HepG2 (cell line): Measurements from ENCODE around the gene TMEFF2. TPM values are rescaled to one million over a fixed set of nuclear protein-coding genes. Genes with fewer than 3 reads are reported as not detected.

Experiments used
- ATAC-seq: fragments of 200-7000 bp; cut with Tn5 transposase; 3 replicates; pipeline ENCODE4 v1.9.1; 2020; ENCODE audit warnings: mild to moderate bottlenecking, moderate library complexity
- BruUV-seq: library from RNA; stranded (reverse); fragments of 400-500 nt; replicated peaks from 2 replicates; lab custom pipeline; 2021; lab: Mats Ljungman, UMichigan
- CTCF ChIA-PET: fragments of 300-600 bp; formaldehyde crosslinking; extraction: SDS; loops from one replicate; lab custom pipeline; 2021; ENCODE audit warnings: low total read pairs, inconsistent platforms, low intra/inter-chr PET ratio; lab: Yijun Ruan, JAX
- POLR2A ChIA-PET: fragments of 350-600 bp; sonication (Branson Sonifier 250); formaldehyde crosslinking; loops from one replicate; lab custom pipeline; 2020; ENCODE audit warnings: antibody characterized with exemption, inconsistent platforms; lab: Yijun Ruan, JAX
- DNase-seq: peaks from one replicate; pipeline ENCODE4 v3.0.0-alpha.2; 2015; ENCODE audit warnings: low spot score
- FAIRE-seq: peaks from 3 replicates; lab custom pipeline; 2011; peaks lifted over from hg19 to GRCh38; lab: Jason Lieb, UNC
- H2AFZ ChIP-seq: one replicate; pipeline ENCODE4 v1.6.1; 2011; ENCODE audit warnings: low read length, inconsistent platforms
- H3K27ac ChIP-seq: fragments of 300-600 bp; 3 replicates; pipeline ENCODE4 v1.8.0; 2011; ENCODE audit warnings: mixed run types, mild to moderate bottlenecking, mixed read lengths, low read length, inconsistent platforms; ENCODE audit not compliant: insufficient read depth; ENCODE audit errors: extremely low read length
- H3K27me3 ChIP-seq, 2 experiments: fragments of 200-600 bp in 1 of 2; 2 replicates in 1 of 2; 3 replicates in 1 of 2; pipeline versions ENCODE4 v1.6.0 to v1.8.0; 2011; ENCODE audit warnings: low read length in 2 of 2, mild to moderate bottlenecking in 2 of 2, moderate library complexity in 2 of 2, inconsistent platforms in 1 of 2; ENCODE audit not compliant: insufficient read depth in 2 of 2, control insufficient read depth in 1 of 2
- H3K36me3 ChIP-seq, 2 experiments: fragments of 200-600 bp in 1 of 2; replicated peaks in 1 of 2; 2 replicates in 1 of 2; 3 replicates in 1 of 2; pipeline versions ENCODE4 v1.5.1 to v1.8.0; 2011; ENCODE audit warnings: low read length in 2 of 2, inconsistent platforms in 1 of 2; ENCODE audit not compliant: insufficient read depth in 2 of 2, control insufficient read depth in 1 of 2
- H3K4me1 ChIP-seq: 2 replicates; pipeline ENCODE4 v1.5.1; 2012; ENCODE audit warnings: low read length, inconsistent platforms; ENCODE audit not compliant: insufficient read depth
- H3K4me2 ChIP-seq: 2 replicates; pipeline ENCODE4 v1.6.0; 2011; ENCODE audit warnings: low read depth, low read length, inconsistent platforms
- H3K4me3 ChIP-seq, 3 experiments: fragments of 200-600 bp in 1 of 3; sonication (generic), shearing (Covaris generic) in 1 of 3; replicated peaks in 1 of 3; 2 replicates each; pipeline ENCODE4 v1.5.1; 2011 to 2016; ENCODE audit warnings: low read length in 3 of 3, inconsistent platforms in 2 of 3, low read depth in 2 of 3, mild to moderate bottlenecking in 2 of 3, control low read depth in 1 of 3, mixed read lengths in 1 of 3; ENCODE audit not compliant: insufficient read depth in 1 of 3
- H3K79me2 ChIP-seq: one replicate; pipeline ENCODE4 v1.6.1; 2011; ENCODE audit warnings: low read length, inconsistent platforms; ENCODE audit not compliant: insufficient read depth
- H3K9ac ChIP-seq: 2 replicates; pipeline ENCODE4 v1.6.0; 2011; ENCODE audit warnings: mild to moderate bottlenecking, low read depth, low read length, inconsistent platforms; ENCODE audit not compliant: insufficient read depth
- H3K9me3 ChIP-seq: 2 replicates; pipeline ENCODE4 v1.5.1; 2012; ENCODE audit warnings: mild to moderate bottlenecking, low read length
- H4K20me1 ChIP-seq: 2 replicates; pipeline ENCODE4 v1.6.0; 2011; ENCODE audit warnings: inconsistent platforms, mild to moderate bottlenecking, low read length, moderate library complexity; ENCODE audit not compliant: insufficient read depth
- ARID5B ChIP-seq: IDR thresholded peaks from 2 replicates; pipeline ENCODE4 v1.4.0; 2020; ENCODE audit warnings: mild to moderate bottlenecking, missing genetic modification reagents
- DNMT1 ChIP-seq: sonication (generic); formaldehyde crosslinking; IDR thresholded peaks from 2 replicates; pipeline ENCODE4 v1.5.1; 2020; ENCODE audit warnings: mild to moderate bottlenecking, missing genetic modification reagents
- ELF3 ChIP-seq: IDR thresholded peaks from 2 replicates; pipeline ENCODE4 v1.6.1; 2016; ENCODE audit warnings: missing genetic modification reagents, missing compliant biosample characterization
- FOXP1 ChIP-seq, 2 experiments: fragments of 450-650 bp in 1 of 2; IDR thresholded peaks; 2 replicates each; pipeline ENCODE4 v1.6.1; 2017 to 2018; ENCODE audit warnings: antibody characterized with exemption in 1 of 2
- GATA4 ChIP-seq: sonication (generic); IDR thresholded peaks from 2 replicates; pipeline ENCODE4 v1.6.1; 2016; ENCODE audit warnings: antibody characterized with exemption, low read depth, borderline replicate concordance
- HNF4G ChIP-seq, 2 experiments: sonication (generic) in 1 of 2; formaldehyde crosslinking in 1 of 2; IDR thresholded peaks; 2 replicates each; pipeline versions ENCODE4 v1.4.0 to v1.6.1; 2011 to 2020; ENCODE audit warnings: borderline replicate concordance in 2 of 2, low read depth in 2 of 2, mild to moderate bottlenecking in 2 of 2, low read length in 1 of 2, missing genetic modification reagents in 1 of 2, moderate library complexity in 1 of 2
- HNRNPH1 ChIP-seq: fragments of 200-400 bp; formaldehyde crosslinking; optimal IDR thresholded peaks from 2 replicates; pipeline ENCODE3; 2017; ENCODE audit warnings: mild to moderate bottlenecking, low read depth, low read length
- IRF2 ChIP-seq: IDR thresholded peaks from 2 replicates; pipeline ENCODE4 v1.6.1; 2018; ENCODE audit warnings: missing genetic modification reagents, missing compliant biosample characterization
- MIXL1 ChIP-seq: IDR thresholded peaks from 2 replicates; pipeline ENCODE4 v1.6.1; 2016
- ONECUT2 ChIP-seq: sonication (generic); formaldehyde crosslinking; IDR thresholded peaks from 2 replicates; pipeline ENCODE4 v1.4.0; 2020; ENCODE audit warnings: missing genetic modification reagents
- PPARG ChIP-seq: conservative IDR thresholded peaks from 2 replicates; pipeline ENCODE4 v1.6.1; 2016; ENCODE audit warnings: missing biosample characterization, missing genetic modification reagents
- SOX13 ChIP-seq, 3 experiments: fragments of 450-650 bp in 1 of 3; sonication (generic) in 1 of 3; formaldehyde crosslinking in 1 of 3; IDR thresholded peaks in 2 of 3; conservative IDR thresholded peaks in 1 of 3; 2 replicates each; pipeline versions ENCODE4 v1.5.0 to v1.6.1; 2016 to 2020; ENCODE audit warnings: antibody characterized with exemption in 1 of 3, mild to moderate bottlenecking in 1 of 3, missing compliant biosample characterization in 1 of 3, missing genetic modification reagents in 1 of 3, moderate library complexity in 1 of 3
- ZBTB43 ChIP-seq: sonication (generic); formaldehyde crosslinking; conservative IDR thresholded peaks from 2 replicates; pipeline ENCODE4 v1.4.0; 2020; ENCODE audit warnings: missing genetic modification reagents
- ZNF362 ChIP-seq: sonication (generic); formaldehyde crosslinking; IDR thresholded peaks from 2 replicates; pipeline ENCODE4 v1.4.0; 2020; ENCODE audit warnings: missing genetic modification reagents, mild to moderate bottlenecking, borderline replicate concordance
- ZNF619 ChIP-seq: sonication (generic); formaldehyde crosslinking; IDR thresholded peaks from 2 replicates; pipeline ENCODE4 v1.4.0; 2020; ENCODE audit warnings: mild to moderate bottlenecking, missing genetic modification reagents
- WGBS: methylation state at CpG from one replicate; pipeline ENCODE4 v1.1.6; 2017; ENCODE audit warnings: low lambda C conversion rate; 5-methylcytosine and 5-hydroxymethylcytosine counted together
- in situ Hi-C: cut with HindIII; loops from 2 replicates; pipeline ENCODE4 v1.10.0; 2017; ENCODE audit warnings: low pct_unique_long_range_greater_than_20kb; ENCODE audit not compliant: extremely low pct_ligation_motif_present
- intact Hi-C: fragments of 100-400 bp; cut with micrococcal nuclease; formaldehyde crosslinking; loops from one replicate; pipeline ENCODE4 v1.10.0; 2022; ENCODE audit not compliant: unreplicated experiment
- polyA plus RNA-seq, 8 experiments: library from polyadenylated mRNA; depleted of rRNA in 3 of 8; stranded (reverse) in 7 of 8; unstranded in 1 of 8; fragments of >200 nt; fragmentation: Illumina TruSeq in 4 of 8; extraction: Trizol in 4 of 8; gene quantifications; 2 replicates each; pipeline versions ENCODE4 v1.2.1 to v1.2.3, GENCODE V29; 2011 to 2016; ENCODE audit warnings: low read depth in 4 of 8, missing spikeins in 1 of 8, mixed read lengths in 1 of 8; ENCODE audit not compliant: insufficient read depth in 1 of 8
- total RNA-seq, 5 experiments: library from RNA; depleted of rRNA; stranded (reverse); fragments of >200 nt; fragmentation: Illumina TruSeq; extraction: Trizol; gene quantifications; 2 replicates each; pipeline ENCODE4 v1.2.3, GENCODE V29; 2016; ENCODE audit warnings: low read depth in 1 of 5

The TMEFF2 gene
- total and polyA plus RNA-seq, 2 of the 13 experiments (the other 11 are each of a cell fraction or from before 2014, with no cell fraction given), result not detected

- intact Hi-C loops, result no loop called here
- no peaks in the 10 kb centered on the region for H4K20me1 ChIP-seq
- no peaks in the 10 kb centered on the region for H3K9me3 ChIP-seq
- no peak for FAIRE-seq
- peak; percentile 50 for DNase-seq
- H3K36me3 ChIP-seq, result no peaks in the 10 kb centered on the region
- H3K79me2 ChIP-seq, result no peaks in the 10 kb centered on the region
- H2AFZ ChIP-seq, result no peak overlapping the region
- BruUV-seq, result no TSS peak
- no peak overlapping the region for H3K4me3 ChIP-seq
- in situ Hi-C loops, result no loop called here
- CTCF ChIA-PET, result no interaction called here
- POLR2A ChIA-PET, result no interaction called here
- peak; percentile 90 for ATAC-seq
- no peaks in the 10 kb centered on the region for H3K27me3 ChIP-seq
- peak overlapping the region; percentile 38; the same call in 1 of the 2 replicates for H3K4me2 ChIP-seq
- H3K9ac ChIP-seq, result no peak overlapping the region
- no peak overlapping the region for H3K27ac ChIP-seq
- H3K4me1 ChIP-seq, result peaks cover 49% of the 10 kb centered on the region
- WGBS, result 2% methylated on average over 1 of the region's 1 CpG
- TF ChIP-seq MIXL1 (CRISPR knock-in tag), result peak; percentile 89
- no peak for TF ChIP-seq HNRNPH1
- 0 out of 2 replicates have a peak, but pooled peaks have one; percentile 28 for TF ChIP-seq IRF2 (CRISPR knock-in tag)
- TF ChIP-seq ONECUT2 (CRISPR knock-in tag), result peak; percentile 98
- TF ChIP-seq GATA4, result 0 out of 2 replicates have a peak, but pooled peaks have one; percentile 35
- no peak for TF ChIP-seq SOX13 (IDR thresholded peaks at IDR 0.05)
- peak in 1 of 2 experiments; percentile 59; a peak in 1 of 4 replicates for TF ChIP-seq SOX13 (CRISPR knock-in tag; conservative IDR thresholded peaks at IDR 0.05 in 1 of 2, IDR thresholded peaks at IDR 0.05 in 1 of 2)
- TF ChIP-seq ARID5B (CRISPR knock-in tag), result peak; percentile 91
- TF ChIP-seq PPARG (CRISPR knock-in tag), result peak; percentile 45; the same call in 1 of the 2 replicates
- no peak for TF ChIP-seq ZBTB43 (CRISPR knock-in tag)
- TF ChIP-seq DNMT1 (CRISPR knock-in tag), result no peak
- TF ChIP-seq ELF3, result peak; percentile 39; the same call in 1 of the 2 replicates
- 0 out of 2 replicates have a peak, but pooled peaks have one; percentile 23 for TF ChIP-seq FOXP1 (IDR thresholded peaks at IDR 0.05)
- TF ChIP-seq FOXP1 (CRISPR knock-in tag; IDR thresholded peaks at IDR 0.05), result peak; percentile 56
- TF ChIP-seq ZNF362 (CRISPR knock-in tag), result peak; percentile 82; the same call in 1 of the 2 replicates
- TF ChIP-seq ZNF619 (CRISPR knock-in tag), result no peak
- peak; percentile 78 for TF ChIP-seq HNF4G (IDR thresholded peaks at IDR 0.05; ENCODE audit: borderline replicate concordance, low read depth, low read length)
- no peak for TF ChIP-seq HNF4G (CRISPR knock-in tag; IDR thresholded peaks at IDR 0.05; ENCODE audit: borderline replicate concordance, low read depth)
Measured at GRCh38 chr2:192069417-192069816, 125.3 kb downstream of the TMEFF2 start.
